ENCODE data around the gene SLU7.

DNA sequence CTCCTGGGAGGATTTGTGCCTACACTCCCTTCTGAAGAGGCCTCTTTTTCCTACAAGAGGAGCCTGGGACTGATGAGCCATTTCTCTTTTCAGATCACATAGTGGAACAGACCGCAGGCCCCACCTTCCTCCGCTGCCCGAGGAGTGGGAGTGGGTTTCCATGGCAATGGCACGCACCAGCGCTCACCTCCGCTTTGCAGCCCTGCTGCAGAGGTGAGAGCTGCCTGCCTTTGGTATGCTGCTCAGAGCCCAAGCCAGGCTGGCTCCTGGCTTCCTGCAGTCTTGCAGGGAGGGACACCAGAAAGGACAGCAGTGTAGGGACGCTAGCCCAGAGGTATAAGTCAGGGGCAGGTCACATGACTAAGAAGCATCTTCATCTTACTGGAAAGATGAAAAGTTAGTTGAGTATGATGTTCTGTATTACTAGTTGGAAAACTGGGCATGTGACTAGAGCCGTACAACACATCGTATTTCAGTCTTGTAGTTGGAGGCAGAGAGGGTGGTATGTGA is 15.2 kb upstream of the SLU7 start:
- TF ChIP-seq, protein P1, sequence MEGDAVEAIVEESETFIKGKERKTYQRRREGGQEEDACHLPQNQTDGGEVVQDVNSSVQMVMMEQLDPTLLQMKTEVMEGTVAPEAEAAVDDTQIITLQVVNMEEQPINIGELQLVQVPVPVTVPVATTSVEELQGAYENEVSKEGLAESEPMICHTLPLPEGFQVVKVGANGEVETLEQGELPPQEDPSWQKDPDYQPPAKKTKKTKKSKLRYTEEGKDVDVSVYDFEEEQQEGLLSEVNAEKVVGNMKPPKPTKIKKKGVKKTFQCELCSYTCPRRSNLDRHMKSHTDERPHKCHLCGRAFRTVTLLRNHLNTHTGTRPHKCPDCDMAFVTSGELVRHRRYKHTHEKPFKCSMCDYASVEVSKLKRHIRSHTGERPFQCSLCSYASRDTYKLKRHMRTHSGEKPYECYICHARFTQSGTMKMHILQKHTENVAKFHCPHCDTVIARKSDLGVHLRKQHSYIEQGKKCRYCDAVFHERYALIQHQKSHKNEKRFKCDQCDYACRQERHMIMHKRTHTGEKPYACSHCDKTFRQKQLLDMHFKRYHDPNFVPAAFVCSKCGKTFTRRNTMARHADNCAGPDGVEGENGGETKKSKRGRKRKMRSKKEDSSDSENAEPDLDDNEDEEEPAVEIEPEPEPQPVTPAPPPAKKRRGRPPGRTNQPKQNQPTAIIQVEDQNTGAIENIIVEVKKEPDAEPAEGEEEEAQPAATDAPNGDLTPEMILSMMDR (IDR thresholded peaks at IDR 0.05), result no peak
- TF ChIP-seq POLR2A (IDR thresholded peaks at IDR 0.05), result no peak
- TF ChIP-seq POLR2AphosphoS5 (IDR thresholded peaks at IDR 0.05), result no peak
